GM18508 (cell line): Measurements from ENCODE around the gene KRT33A.
"Not testable (repeated sequence)": the region's sequence is repeated elsewhere in the genome, so short reads cannot be mapped to it uniquely, and the experiment has no call there.

ENCODE experiments used
- ATAC-seq: cut with Tn5 transposase; IDR thresholded peaks from one replicate; pipeline ENCODE4 v1.9.1; 2021; ENCODE audit warnings: moderate number of reproducible peaks; ENCODE audit not compliant: insufficient read depth, unreplicated experiment

The KRT33A gene

GRCh38 chr17:41350381-41350878 is at the start of gene KRT33A:
Gene KRT33A (minus strand): TSS chr17:41350828. CDS start chr17:41350767, 61 bp downstream.
- not testable (repeated sequence) for ATAC-seq

- ATAC-seq = no peak
Measured at GRCh38 chr17:41396996-41397660, 46.5 kb upstream of the KRT33A start, which contains the start of gene KRT31. Gene KRT31 (minus strand): TSS chr17:41397608. CDS start chr17:41397539, 69 bp downstream.

- no peak for ATAC-seq
Measured at GRCh38 chr17:41396340-41396739, 45.7 kb upstream of the KRT33A start.

GRCh38 chr17:41395611-41396010 is 45.0 kb upstream of the KRT33A start:
- no peak for ATAC-seq

- ATAC-seq = not testable (repeated sequence)
Measured at GRCh38 chr17:41395044-41395443, 44.4 kb upstream of the KRT33A start.

- no peak for ATAC-seq
Measured at GRCh38 chr17:41394254-41394996, 43.8 kb upstream of the KRT33A start.

- ATAC-seq = no peak
Measured at GRCh38 chr17:41393826-41394225, 43.2 kb upstream of the KRT33A start.

GRCh38 chr17:41393294-41393693 is 42.7 kb upstream of the KRT33A start:
- ATAC-seq = no peak

GRCh38 chr17:41392278-41392677 is 41.6 kb upstream of the KRT33A start:
- no peak for ATAC-seq

- no peak for ATAC-seq
Measured at GRCh38 chr17:41391535-41391934, 40.9 kb upstream of the KRT33A start.

- no peak for ATAC-seq
Measured at GRCh38 chr17:41390411-41390938, 39.8 kb upstream of the KRT33A start.

- ATAC-seq = no peak
Measured at GRCh38 chr17:41387670-41388069, 37.0 kb upstream of the KRT33A start.

- ATAC-seq = no peak
Measured at GRCh38 chr17:41386227-41386626, 35.6 kb upstream of the KRT33A start.

GRCh38 chr17:41383690-41384089 is 33.1 kb upstream of the KRT33A start:
- no peak for ATAC-seq

GRCh38 chr17:41382394-41382793 is 31.8 kb upstream of the KRT33A start:
- ATAC-seq = no peak

- ATAC-seq = not testable (repeated sequence)
Measured at GRCh38 chr17:41381943-41382342, 31.3 kb upstream of the KRT33A start, which contains the start of gene KRT34. Gene KRT34 (minus strand): TSS chr17:41382306. CDS start chr17:41382246, 60 bp downstream.

- not testable (repeated sequence) for ATAC-seq
Measured at GRCh38 chr17:41380091-41380490, 29.5 kb upstream of the KRT33A start.

GRCh38 chr17:41377546-41377945 is 26.9 kb upstream of the KRT33A start:
- ATAC-seq = no peak

- ATAC-seq = no peak
Measured at GRCh38 chr17:41369713-41370112, 19.1 kb upstream of the KRT33A start, which contains the start of gene KRT33B. Gene KRT33B (minus strand): TSS chr17:41369813. CDS start chr17:41369750, 63 bp downstream.

- ATAC-seq = no peak
Measured at GRCh38 chr17:41369023-41369422, 18.4 kb upstream of the KRT33A start.
